Activated CD8-positive, alpha-beta T cell treated with anti-CD3 and anti-CD28 coated beads, Interleukin-2, amount 10 ng/mL, durations not matched to agents 7 days and 5 days (primary cell): ENCODE data around the gene FMN2. TPM values are rescaled to one million over a fixed set of nuclear protein-coding genes. Genes with fewer than 3 reads are reported as not detected.

Source experiments
- ATAC-seq: fragments of 150-1000 bp; cut with Tn5 transposase; one replicate; pipeline ENCODE4 v1.10.0; 2021; ENCODE audit warnings: moderate library complexity
- CTCF ChIA-PET: fragments of 350-600 bp; sonication (Branson Sonifier 250); formaldehyde crosslinking; loops from one replicate; lab custom pipeline; 2021; ENCODE audit warnings: antibody characterized with exemption; lab: Charles Lee
- POLR2A ChIA-PET: fragments of 350-600 bp; sonication (Branson Sonifier 250); formaldehyde crosslinking; loops from one replicate; lab custom pipeline; 2021; ENCODE audit warnings: antibody characterized with exemption; lab: Charles Lee
- DNase-seq: peaks from one replicate; pipeline ENCODE4 v3.0.0-alpha.2; 2020
- H3K27ac Mint-ChIP-seq: one replicate; pipeline ENCODE4 v1.8.0; 2021; ENCODE audit warnings: mild to moderate bottlenecking, mixed read lengths
- H3K27me3 Mint-ChIP-seq: one replicate; pipeline ENCODE4 v1.8.0; 2021; ENCODE audit warnings: low read depth, mixed read lengths
- H3K36me3 Mint-ChIP-seq: one replicate; pipeline ENCODE4 v1.8.0; 2021; ENCODE audit warnings: low read depth, mixed read lengths
- H3K4me1 Mint-ChIP-seq: one replicate; pipeline ENCODE4 v1.8.0; 2021; ENCODE audit warnings: low read depth, mixed read lengths
- H3K4me3 Mint-ChIP-seq: one replicate; pipeline ENCODE4 v1.8.0; 2021; ENCODE audit warnings: mild to moderate bottlenecking, mixed read lengths
- H3K9me3 Mint-ChIP-seq: one replicate; pipeline ENCODE4 v1.8.0; 2022; ENCODE audit warnings: mixed read lengths; ENCODE audit not compliant: insufficient read depth
- total RNA-seq, 2 experiments: library from RNA; stranded (reverse); gene quantifications; one replicate each; pipeline ENCODE4 v1.2.3, GENCODE V29; 2021

Gene FMN2
- total RNA-seq, 2 experiments from 2014 or later = not detected

GRCh38 chr1:240189386-240189989 is 97.8 kb downstream of the FMN2 start:
- ATAC-seq (no peak), DNase-seq (peak; percentile 30)
- Mint-ChIP-seq H3K27me3 (no peaks in the 10 kb centered on the region), H3K4me3 (no peak overlapping the region), H3K27ac (no peak overlapping the region), H3K36me3 (no peaks in the 10 kb centered on the region), H3K9me3 (no peaks in the 10 kb centered on the region), H3K4me1 (no peaks in the 10 kb centered on the region)
- CTCF ChIA-PET = interaction anchor here (0.7 to 1.6 kb wide), 5 partner anchors 10 to 73 kb away, joined by 3 to 4 read pairs (median 3); no protein-coding TSS in a partner anchor
- POLR2A ChIA-PET = no interaction called here

- Mint-ChIP-seq H3K36me3 (no peaks in the 10 kb centered on the region), H3K4me3 (no peak overlapping the region), H3K9me3 (no peaks in the 10 kb centered on the region), H3K27me3 (no peaks in the 10 kb centered on the region), H3K4me1 (no peaks in the 10 kb centered on the region), H3K27ac (no peak overlapping the region)
- CTCF ChIA-PET = no interaction called here
- no peak for DNase-seq
- ATAC-seq = no peak
- POLR2A ChIA-PET = no interaction called here
Observed at GRCh38 chr1:240190881-240191401, 99.3 kb downstream of the FMN2 start.

- ChIA-PET CTCF (no interaction called here), POLR2A (no interaction called here)
- H3K36me3 Mint-ChIP-seq = no peaks in the 10 kb centered on the region
- ATAC-seq = no peak
- no peaks in the 10 kb centered on the region for H3K9me3 Mint-ChIP-seq
- no peak for DNase-seq
- H3K27me3 Mint-ChIP-seq = no peaks in the 10 kb centered on the region
- H3K4me1 Mint-ChIP-seq = no peaks in the 10 kb centered on the region
- H3K27ac Mint-ChIP-seq = no peak overlapping the region
- H3K4me3 Mint-ChIP-seq = no peak overlapping the region
Observed at GRCh38 chr1:240192851-240193250, 101.2 kb downstream of the FMN2 start.

GRCh38 chr1:240193679-240194078 is 102.0 kb downstream of the FMN2 start:
- CTCF ChIA-PET = no interaction called here

GRCh38 chr1:240194120-240194519 is 102.4 kb downstream of the FMN2 start:
- H3K4me3 Mint-ChIP-seq = no peak overlapping the region
- DNase-seq (no peak), ATAC-seq (no peak)
- no peaks in the 10 kb centered on the region for H3K9me3 Mint-ChIP-seq
- ChIA-PET CTCF (no interaction called here), POLR2A (no interaction called here)
- H3K27ac Mint-ChIP-seq = no peak overlapping the region
- no peaks in the 10 kb centered on the region for H3K4me1 Mint-ChIP-seq
- H3K36me3 Mint-ChIP-seq = no peaks in the 10 kb centered on the region
- H3K27me3 Mint-ChIP-seq = no peaks in the 10 kb centered on the region

More at GRCh38 chr1:240193679-240194078, 102.0 kb downstream of the FMN2 start:
- POLR2A ChIA-PET = no interaction called here
- DNase-seq = no peak
- Mint-ChIP-seq H3K36me3 (no peaks in the 10 kb centered on the region), H3K9me3 (no peaks in the 10 kb centered on the region), H3K4me3 (no peak overlapping the region), H3K27me3 (no peaks in the 10 kb centered on the region), H3K27ac (no peak overlapping the region), H3K4me1 (no peaks in the 10 kb centered on the region)
- no peak for ATAC-seq

GRCh38 chr1:240198376-240198775 is 106.7 kb downstream of the FMN2 start:
- Mint-ChIP-seq H3K27me3 (no peaks in the 10 kb centered on the region), H3K9me3 (no peaks in the 10 kb centered on the region), H3K4me1 (no peaks in the 10 kb centered on the region), H3K4me3 (no peak overlapping the region), H3K36me3 (no peaks in the 10 kb centered on the region), H3K27ac (no peak overlapping the region)
- ATAC-seq (no peak), DNase-seq (no peak)
- ChIA-PET CTCF (no interaction called here), POLR2A (no interaction called here)

- H3K36me3 Mint-ChIP-seq = no peaks in the 10 kb centered on the region
- POLR2A ChIA-PET = no interaction called here
- H3K27me3 Mint-ChIP-seq = no peaks in the 10 kb centered on the region
- DNase-seq = no peak
- H3K27ac Mint-ChIP-seq = no peak overlapping the region
- no peaks in the 10 kb centered on the region for H3K9me3 Mint-ChIP-seq
- no peak for ATAC-seq
- H3K4me1 Mint-ChIP-seq = no peaks in the 10 kb centered on the region
- H3K4me3 Mint-ChIP-seq = no peak overlapping the region
- CTCF ChIA-PET = interaction anchor here (1.3 kb wide), 1 partner anchor 11 kb away, joined by 3 read pairs; no protein-coding TSS in a partner anchor
Observed at GRCh38 chr1:240199758-240200645, 108.3 kb downstream of the FMN2 start.

- H3K4me3 Mint-ChIP-seq = no peak overlapping the region
- no peaks in the 10 kb centered on the region for H3K4me1 Mint-ChIP-seq
- CTCF ChIA-PET = no interaction called here
- H3K9me3 Mint-ChIP-seq = no peaks in the 10 kb centered on the region
- no peak for DNase-seq
- no peak overlapping the region for H3K27ac Mint-ChIP-seq
- POLR2A ChIA-PET = no interaction called here
- H3K36me3 Mint-ChIP-seq = no peaks in the 10 kb centered on the region
- H3K27me3 Mint-ChIP-seq = no peaks in the 10 kb centered on the region
- no peak for ATAC-seq
Observed at GRCh38 chr1:240201931-240202330, 110.2 kb downstream of the FMN2 start.

- H3K4me3 Mint-ChIP-seq = no peak overlapping the region
- no peak overlapping the region for H3K27ac Mint-ChIP-seq
- no peaks in the 10 kb centered on the region for H3K36me3 Mint-ChIP-seq
- peaks cover 4% of the 10 kb centered on the region for H3K9me3 Mint-ChIP-seq
- H3K4me1 Mint-ChIP-seq = no peaks in the 10 kb centered on the region
- ATAC-seq = no peak
- POLR2A ChIA-PET = no interaction called here
- H3K27me3 Mint-ChIP-seq = no peaks in the 10 kb centered on the region
- DNase-seq = no peak
- CTCF ChIA-PET = no interaction called here
Observed at GRCh38 chr1:240207073-240207709, 115.5 kb downstream of the FMN2 start.

GRCh38 chr1:240210026-240210425 is 118.3 kb downstream of the FMN2 start:
- POLR2A ChIA-PET = no interaction called here
- no peaks in the 10 kb centered on the region for H3K4me1 Mint-ChIP-seq
- CTCF ChIA-PET = no interaction called here
- peaks cover 4% of the 10 kb centered on the region for H3K9me3 Mint-ChIP-seq
- no peak overlapping the region for H3K4me3 Mint-ChIP-seq
- no peak for ATAC-seq
- H3K36me3 Mint-ChIP-seq = no peaks in the 10 kb centered on the region
- no peak overlapping the region for H3K27ac Mint-ChIP-seq
- H3K27me3 Mint-ChIP-seq = no peaks in the 10 kb centered on the region
- no peak for DNase-seq

GRCh38 chr1:240212556-240212955 is 120.9 kb downstream of the FMN2 start:
- no peak overlapping the region for H3K27ac Mint-ChIP-seq
- no peaks in the 10 kb centered on the region for H3K4me1 Mint-ChIP-seq
- DNase-seq = no peak
- ChIA-PET POLR2A (no interaction called here), CTCF (no interaction called here)
- no peak overlapping the region for H3K4me3 Mint-ChIP-seq
- peaks cover 4% of the 10 kb centered on the region for H3K9me3 Mint-ChIP-seq
- H3K36me3 Mint-ChIP-seq = no peaks in the 10 kb centered on the region
- H3K27me3 Mint-ChIP-seq = no peaks in the 10 kb centered on the region
- no peak for ATAC-seq

- Mint-ChIP-seq H3K9me3 (peaks cover 6% of the 10 kb centered on the region), H3K27ac (no peak overlapping the region), H3K4me1 (no peaks in the 10 kb centered on the region), H3K36me3 (no peaks in the 10 kb centered on the region), H3K27me3 (no peaks in the 10 kb centered on the region), H3K4me3 (no peak overlapping the region)
- DNase-seq (no peak), ATAC-seq (no peak)
- CTCF ChIA-PET = no interaction called here
- POLR2A ChIA-PET = no interaction called here
Observed at GRCh38 chr1:240217403-240217802, 125.7 kb downstream of the FMN2 start.
